ENCODE results near the gene KRT222.

- TF ChIP-seq GMEB1 (CRISPR knock-in tag; IDR thresholded peaks at IDR 0.05; ENCODE audit: borderline replicate concordance) (no peak), FLYWCH1 (CRISPR knock-in tag; IDR thresholded peaks at IDR 0.05) (no peak), SP2 (CRISPR knock-in tag; IDR thresholded peaks at IDR 0.05) (no peak), TCF7L2 (IDR thresholded peaks at IDR 0.05; ENCODE audit: low read depth, low read length) (no peak), CHD4 (IDR thresholded peaks at IDR 0.05; ENCODE audit: borderline replicate concordance, low read length) (peak; percentile 50; the same call in 1 of the 2 replicates), CTCF (CRISPR knock-in tag; IDR thresholded peaks at IDR 0.05) (no peak), ISL2 (CRISPR knock-in tag; IDR thresholded peaks at IDR 0.05) (no peak)
These were observed 18.0 kb downstream of the KRT222 start for GRCh38 chr17:40646791-40647623.

All from HepG2 (cell line).